HepG2 (cell line): Measurements from ENCODE around the gene NFATC1.

ENCODE experiments used
- ARID4A ChIP-seq: sonication (generic); formaldehyde crosslinking; IDR thresholded peaks from 2 replicates; pipeline ENCODE4 v1.5.0; 2020; ENCODE audit warnings: mild to moderate bottlenecking, missing genetic modification reagents, borderline replicate concordance
- CREM ChIP-seq, 2 experiments: sonication (generic) in 1 of 2; formaldehyde crosslinking in 1 of 2; IDR thresholded peaks; 2 replicates each; pipeline versions ENCODE4 v1.4.0 to v1.6.1; 2016 to 2020; ENCODE audit warnings: antibody characterized with exemption in 1 of 2, mild to moderate bottlenecking in 1 of 2, missing genetic modification reagents in 1 of 2
- GABPB1 ChIP-seq: IDR thresholded peaks from 2 replicates; pipeline ENCODE4 v1.6.1; 2016; ENCODE audit warnings: mild to moderate bottlenecking, missing genetic modification reagents, moderate library complexity, missing compliant biosample characterization
- MIXL1 ChIP-seq: IDR thresholded peaks from 2 replicates; pipeline ENCODE4 v1.6.1; 2016
- MXI1 ChIP-seq: IDR thresholded peaks from 3 replicates; pipeline ENCODE4 v1.6.1; 2012; ENCODE audit warnings: low read depth, low read length, inconsistent platforms, borderline replicate concordance
- XBP1 ChIP-seq: sonication (generic); formaldehyde crosslinking; IDR thresholded peaks from 2 replicates; pipeline ENCODE4 v1.5.0; 2020; ENCODE audit warnings: missing genetic modification reagents
- YY1 ChIP-seq: IDR thresholded peaks from 2 replicates; pipeline ENCODE4 v1.6.1; 2011; ENCODE audit warnings: low read length, low read depth, moderate library complexity, mild to moderate bottlenecking; ENCODE audit not compliant: insufficient read depth, insufficient replicate concordance
- ZBTB3 ChIP-seq: sonication (generic); formaldehyde crosslinking; IDR thresholded peaks from 2 replicates; pipeline ENCODE4 v1.4.0; 2020; ENCODE audit warnings: low read depth, mild to moderate bottlenecking, moderate library complexity, missing genetic modification reagents, borderline replicate concordance
- ZBTB33 ChIP-seq: sonication (generic); formaldehyde crosslinking; IDR thresholded peaks from 2 replicates; pipeline ENCODE4 v1.4.0; 2020; ENCODE audit warnings: missing genetic modification reagents
- ZNF12 ChIP-seq: sonication (generic); formaldehyde crosslinking; IDR thresholded peaks from 2 replicates; pipeline ENCODE4 v1.5.0; 2020; ENCODE audit warnings: missing genetic modification reagents
- ZNF407 ChIP-seq: sonication (generic); formaldehyde crosslinking; IDR thresholded peaks from one replicate; pipeline ENCODE4 v1.5.1; 2020; ENCODE audit warnings: mild to moderate bottlenecking, missing genetic modification reagents; ENCODE audit errors: not compliant biosample characterization
- ZNF644 ChIP-seq: IDR thresholded peaks from 2 replicates; pipeline ENCODE4 v1.6.1; 2016; ENCODE audit warnings: low read depth
- ZNF768 ChIP-seq: sonication (generic); formaldehyde crosslinking; IDR thresholded peaks from 2 replicates; pipeline ENCODE4 v1.4.0; 2020; ENCODE audit warnings: missing genetic modification reagents

GRCh38 chr18:79511271-79511670, 115.5 kb downstream of the NFATC1 start:
- TF ChIP-seq ZNF768, result no peak
- no peak for TF ChIP-seq XBP1 (CRISPR knock-in tag)
- no peak for TF ChIP-seq ZBTB3 (CRISPR knock-in tag)
- no peak for TF ChIP-seq ZNF12 (CRISPR knock-in tag)
- no peak for TF ChIP-seq ZNF644
- TF ChIP-seq ZBTB33, result no peak
- TF ChIP-seq MXI1, result no peak
- no peak for TF ChIP-seq ZNF407 (CRISPR knock-in tag)
- TF ChIP-seq ARID4A (CRISPR knock-in tag), result no peak
- TF ChIP-seq CREM (IDR thresholded peaks at IDR 0.05), result no peak
- no peak for TF ChIP-seq CREM (CRISPR knock-in tag; IDR thresholded peaks at IDR 0.05)
- no peak for TF ChIP-seq YY1
- TF ChIP-seq GABPB1 (CRISPR knock-in tag), result no peak
- TF ChIP-seq MIXL1 (CRISPR knock-in tag), result no peak
